D341Med (cell line): ENCODE results near the gene C3orf70.

ENCODE experiments used
- DNase-seq: peaks from one replicate; pipeline ENCODE4 v3.0.0; 2012; ENCODE audit warnings: low spot score

C3orf70 gene

DNA sequence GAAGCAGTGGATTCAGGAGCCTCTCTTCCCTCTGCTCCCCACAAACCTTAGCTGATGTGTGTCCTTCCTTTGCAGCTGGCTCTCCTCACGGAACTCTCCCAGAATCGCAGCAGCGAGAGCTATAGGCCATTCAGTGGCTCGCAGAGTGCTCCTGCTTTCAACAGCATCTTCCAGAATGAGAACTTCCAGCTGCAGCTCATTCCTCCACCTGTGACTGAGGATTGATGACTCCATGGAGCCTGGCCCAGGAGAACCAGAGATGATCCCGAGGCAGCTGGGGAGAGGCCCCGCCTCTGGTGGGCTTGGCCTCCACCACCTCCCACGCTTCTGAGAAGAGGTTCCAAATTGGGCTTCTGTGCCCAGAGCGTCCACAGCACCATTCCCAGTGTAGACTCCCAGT is 101.1 kb downstream of the C3orf70 start:
- no peak for DNase-seq

DNA sequence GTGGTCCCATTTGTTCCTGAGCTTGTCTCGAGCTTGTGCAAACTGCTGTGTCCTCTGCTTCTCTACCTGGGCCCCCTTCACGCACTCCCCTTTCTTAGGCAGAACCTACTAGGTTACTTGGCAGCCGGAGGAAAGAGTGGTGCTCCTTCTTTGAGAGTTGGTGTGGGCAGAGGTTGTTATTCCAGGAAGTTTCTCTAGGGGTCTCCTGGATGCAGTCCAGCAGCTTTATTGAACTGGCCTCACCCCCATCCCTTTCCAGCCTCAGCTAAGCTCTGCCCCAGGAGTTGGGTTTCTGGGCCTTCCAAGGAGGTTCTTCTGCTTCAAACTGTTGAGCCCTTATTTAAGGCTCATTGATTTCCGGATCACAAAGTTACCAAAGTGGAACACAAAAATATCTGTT is 103.2 kb downstream of the C3orf70 start:
- no peak for DNase-seq

DNA sequence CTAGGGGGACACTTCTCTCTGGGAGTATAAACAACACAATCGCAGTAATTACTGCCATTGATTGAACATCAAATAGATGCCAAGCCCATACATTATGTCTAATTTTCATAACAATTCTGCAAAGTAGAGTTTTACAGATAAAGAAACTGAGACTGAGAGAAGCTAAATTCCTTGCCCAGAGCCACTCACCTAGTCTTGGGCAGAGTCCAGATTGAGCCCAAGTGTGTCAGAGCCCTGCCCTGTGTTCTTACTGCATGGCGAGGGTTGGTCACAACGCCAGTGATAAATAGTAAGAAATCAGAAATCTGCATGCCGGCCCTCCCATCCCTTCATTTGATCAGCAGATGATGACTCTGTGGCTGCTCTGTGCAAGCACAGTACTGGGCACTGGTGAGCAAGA is 106.3 kb downstream of the C3orf70 start:
- DNase-seq: no peak

DNA sequence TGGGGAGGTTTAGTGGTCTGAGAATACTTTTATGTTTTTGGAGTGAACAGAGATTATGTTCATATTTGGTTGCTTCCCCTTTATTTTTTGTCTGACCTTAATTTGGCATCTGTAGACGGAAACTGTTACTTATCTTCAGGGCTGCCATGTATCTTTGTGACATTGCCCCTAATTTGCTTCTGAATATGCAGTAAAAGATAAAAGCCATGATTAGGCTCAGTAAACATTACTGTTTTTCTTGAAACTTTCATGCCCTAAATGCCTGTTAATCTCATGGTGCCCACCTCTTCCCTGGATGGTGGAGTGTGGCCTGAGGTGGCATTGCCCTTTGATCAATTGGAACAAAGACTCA is 106.7 kb downstream of the C3orf70 start:
- no peak for DNase-seq

DNA sequence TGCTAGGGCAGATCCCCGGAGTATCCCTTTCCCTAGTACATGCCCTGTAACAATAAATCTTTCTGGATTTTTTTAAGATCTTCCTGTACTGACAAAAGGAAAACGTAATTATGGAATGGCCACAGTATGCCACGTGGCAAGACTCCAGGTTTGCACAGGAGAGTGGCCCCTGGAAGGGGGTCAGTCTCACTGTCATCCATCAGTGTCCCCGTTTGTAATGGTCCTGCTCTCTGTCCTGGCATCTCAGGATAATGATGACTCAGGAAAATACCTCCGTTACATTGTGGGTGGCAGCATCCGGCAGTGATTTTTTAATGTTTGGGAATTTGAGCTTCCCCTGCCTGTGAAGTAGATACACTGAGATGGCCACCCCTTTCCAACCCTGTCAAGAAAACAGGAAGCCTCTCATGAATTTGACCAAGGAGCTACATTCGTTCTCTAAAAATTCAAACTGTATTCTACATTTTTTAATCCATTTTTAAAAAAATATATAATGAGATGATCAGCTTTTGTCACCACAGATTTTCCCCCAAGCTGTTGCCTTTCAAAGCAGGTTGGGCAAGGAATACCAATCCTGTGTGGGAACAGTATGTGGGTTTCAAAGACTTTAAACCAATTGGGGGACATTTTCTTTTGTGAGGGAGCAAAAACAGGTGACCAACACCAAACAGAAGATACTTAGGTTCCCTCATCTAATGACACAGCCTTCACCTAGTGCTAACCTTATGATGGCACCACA is 110.4 kb downstream of the C3orf70 start:
- no peak for DNase-seq

DNA sequence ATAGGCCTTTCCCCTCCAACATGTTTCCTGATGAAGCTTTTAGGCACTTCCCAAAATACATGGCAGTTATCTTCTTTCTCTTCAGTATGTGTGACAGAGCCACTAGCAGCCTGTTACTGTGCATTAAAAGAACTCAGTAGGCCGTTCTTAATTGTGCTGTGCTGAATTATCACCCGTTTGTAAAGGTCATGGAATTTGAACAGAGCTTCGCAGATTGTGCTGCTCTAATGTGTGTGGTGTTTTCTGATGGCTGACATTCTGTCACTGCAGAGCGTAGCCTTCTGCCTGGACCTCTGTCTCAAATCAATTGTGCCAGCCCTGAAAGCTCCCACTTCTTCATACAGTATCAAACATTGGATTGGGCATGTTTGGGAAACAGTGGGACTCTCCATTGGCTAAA is 111.3 kb downstream of the C3orf70 start:
- no peak for DNase-seq

DNA sequence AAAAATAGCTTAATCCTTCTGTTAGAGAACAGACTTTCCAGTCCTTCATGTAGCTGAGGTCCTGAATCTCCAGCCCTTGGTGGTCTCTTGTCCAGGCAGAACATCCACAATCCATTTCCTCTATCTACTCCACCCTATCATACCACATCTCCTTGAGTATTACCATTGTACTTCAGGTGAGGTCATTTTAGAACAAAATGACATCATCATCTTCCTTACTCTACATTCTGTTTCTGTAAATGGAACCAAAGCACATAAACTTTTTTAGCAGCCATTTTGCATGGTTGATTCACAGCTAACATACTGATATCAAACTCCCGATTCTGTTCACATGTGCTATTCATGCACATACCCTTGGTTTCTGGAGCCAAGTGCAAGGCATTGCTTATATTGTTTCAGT is 112.4 kb downstream of the C3orf70 start:
- no peak for DNase-seq

DNA sequence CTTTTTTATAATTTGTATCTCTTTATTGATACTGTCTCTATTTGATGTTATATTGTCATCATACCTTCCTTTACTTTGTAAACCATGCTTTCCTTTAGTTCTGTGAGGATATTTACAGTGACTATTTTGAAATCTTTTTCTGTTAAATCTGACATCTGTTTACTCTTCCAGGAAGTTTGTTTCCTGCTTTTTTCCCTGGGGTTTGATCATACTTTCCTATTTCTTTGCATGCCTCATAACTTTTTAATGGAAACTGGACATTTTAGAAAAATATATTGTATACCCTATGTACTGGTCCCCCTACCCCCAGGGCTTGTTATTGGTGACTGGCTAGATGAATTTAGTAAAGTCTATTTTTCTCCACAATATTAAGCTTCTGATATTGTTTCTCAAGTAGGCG is 115.1 kb downstream of the C3orf70 start:
- no peak for DNase-seq

DNA sequence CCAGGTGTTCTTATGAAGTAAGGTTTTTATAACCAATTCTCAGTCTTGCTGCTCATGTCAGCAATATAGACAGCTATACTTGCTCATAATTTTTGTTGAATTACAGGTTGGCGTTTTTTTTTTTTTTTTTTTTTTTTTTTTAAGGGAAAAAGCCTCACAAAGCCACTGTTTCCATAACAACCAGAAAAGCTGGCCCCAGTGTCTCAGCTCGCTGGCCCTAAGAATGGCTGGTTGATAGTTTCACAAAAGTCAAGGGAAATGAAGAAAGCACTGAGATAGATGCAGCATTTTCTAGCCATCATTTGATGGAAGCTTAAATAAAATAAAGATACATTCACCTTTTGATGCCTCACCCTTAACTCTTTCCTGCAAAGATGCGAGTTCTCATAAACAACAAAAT is 121.9 kb downstream of the C3orf70 start:
- DNase-seq: no peak

DNA sequence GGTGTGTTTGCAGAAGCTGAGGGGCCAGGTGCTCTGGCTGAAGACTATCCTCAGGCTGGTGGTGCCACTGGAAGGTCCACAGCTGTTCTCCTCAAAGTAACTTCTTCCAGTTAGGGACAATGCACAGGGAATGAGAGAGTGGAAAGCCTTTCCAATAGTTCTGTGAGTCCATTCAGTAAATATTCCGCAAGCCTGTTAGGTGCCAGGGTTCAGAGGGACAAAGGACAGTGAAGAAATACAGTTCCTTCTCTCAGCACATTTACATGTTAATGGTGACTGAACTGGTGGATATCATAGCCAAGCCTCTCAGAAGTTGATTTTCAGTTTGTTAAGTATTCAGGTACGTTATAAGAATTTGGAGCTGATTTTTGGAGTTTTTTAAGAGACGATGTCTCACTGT is 122.5 kb downstream of the C3orf70 start:
- DNase-seq: no peak

DNA sequence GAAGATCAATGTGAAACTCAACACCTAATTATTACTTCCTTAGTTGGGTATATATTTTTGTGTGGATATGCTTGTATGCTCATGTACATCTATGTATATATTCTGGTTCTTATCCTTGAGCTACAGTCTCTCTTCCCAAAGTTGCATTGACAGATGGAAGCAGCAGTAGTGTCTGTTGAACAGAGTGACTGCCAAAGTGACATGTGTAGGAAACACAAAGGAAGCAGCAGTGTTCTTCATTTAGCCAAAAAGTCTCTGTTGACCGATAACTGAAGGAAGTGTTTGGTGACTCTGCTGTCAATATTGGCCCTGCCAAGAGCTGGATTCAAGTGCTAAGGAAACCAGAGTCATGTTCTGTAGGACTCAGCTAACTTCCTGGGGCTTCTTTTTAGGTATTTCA is 123.8 kb downstream of the C3orf70 start:
- DNase-seq: no peak

DNA sequence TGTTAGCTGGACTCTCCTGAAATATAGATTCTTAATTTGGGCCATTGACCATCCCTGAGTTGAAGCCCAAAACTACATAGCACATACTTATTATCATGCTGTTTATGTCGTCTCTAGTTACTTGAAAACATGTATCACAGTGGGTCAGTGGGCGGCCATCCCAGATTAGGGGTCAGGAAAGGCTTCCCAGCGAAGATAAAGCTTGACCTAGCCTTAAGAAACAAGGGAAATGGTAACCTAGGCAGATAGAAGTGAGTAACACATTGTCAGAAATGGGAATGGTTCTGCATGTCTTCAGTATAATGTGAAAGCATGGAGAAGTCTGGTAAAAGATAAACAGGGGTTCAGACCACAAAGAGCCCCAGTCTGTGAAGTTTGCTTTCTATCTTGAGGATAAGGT is 124.7 kb downstream of the C3orf70 start:
- DNase-seq: no peak
